Measurements from ENCODE around the gene RSAD2.

- TF ChIP-seq CTCF (IDR thresholded peaks at IDR 0.05) (no peak), RNF2 (IDR thresholded peaks at IDR 0.05; ENCODE audit: borderline replicate concordance, low read depth) (no peak), POLR2A (IDR thresholded peaks at IDR 0.05; ENCODE audit: low read length) (no peak), CBX2 (IDR thresholded peaks at IDR 0.05; ENCODE audit: borderline replicate concordance, low read depth) (no peak), SREBF2 (IDR thresholded peaks at IDR 0.05) (no peak)
These were observed 13.3 kb upstream of the RSAD2 start for GRCh38 chr2:6864231-6864754.
